Sigmoid colon (tissue), 7 donors: ENCODE data around the gene KIF6. TPM values are rescaled to one million over a fixed set of nuclear protein-coding genes. Genes with fewer than 3 reads are reported as not detected.

Experiments
- DNase-seq: peaks from one replicate; pipeline ENCODE4 v3.0.0-alpha.2; 2019
- H3K27ac ChIP-seq, 4 donors: fragments of 200-600 bp; sonication (generic); one replicate each; pipeline ENCODE4 v1.5.1; 2016 to 2019; ENCODE audit warnings: mild to moderate bottlenecking in 1 of 4
- H3K27me3 ChIP-seq, 3 donors: fragments of 200-600 bp; sonication (generic); one replicate each; pipeline ENCODE4 v1.5.1; 2019; ENCODE audit warnings: mild to moderate bottlenecking in 1 of 3
- H3K36me3 ChIP-seq, 4 donors: fragments of 200-600 bp; sonication (generic); one replicate each; pipeline ENCODE4 v1.5.1; 2016 to 2019
- H3K4me1 ChIP-seq, 4 donors: fragments of 200-600 bp; sonication (generic); one replicate each; pipeline ENCODE4 v1.5.1; 2017 to 2019
- H3K4me3 ChIP-seq, 4 donors: fragments of 200-600 bp; sonication (generic); one replicate each; pipeline ENCODE4 v1.5.1; 2017 to 2019; ENCODE audit warnings: mild to moderate bottlenecking in 2 of 4, moderate library complexity in 1 of 4
- H3K9me3 ChIP-seq, 4 donors: fragments of 200-600 bp in 3 of 4; sonication (generic) in 3 of 4; one replicate each; pipeline versions ENCODE4 v1.5.1 to v1.6.1; 2013 to 2019
- EP300 ChIP-seq, 4 donors: sonication (generic); formaldehyde crosslinking; IDR thresholded peaks; one replicate each; pipeline ENCODE4 v1.6.1; 2017; ENCODE audit warnings: antibody characterized with exemption in 4 of 4
- POLR2A ChIP-seq, 2 donors: fragments of 450-650 bp; IDR thresholded peaks; one replicate each; pipeline ENCODE4 v1.6.1; 2016; ENCODE audit warnings: antibody characterized with exemption in 2 of 2, mild to moderate bottlenecking in 2 of 2, moderate library complexity in 2 of 2
- POLR2AphosphoS5 ChIP-seq, 4 donors: sonication (generic); formaldehyde crosslinking; IDR thresholded peaks; one replicate each; pipeline ENCODE4 v1.6.1; 2017; ENCODE audit warnings: antibody characterized with exemption in 4 of 4
- WGBS, 2 donors: extraction: QIAGEN DNeasy Blood & Tissue Kit; methylation state at CpG; one replicate each; pipeline ENCODE4 v1.1.7; 2013; 5-methylcytosine and 5-hydroxymethylcytosine counted together
- intact Hi-C: fragments of 100-400 bp; cut with DNase I; formaldehyde crosslinking; loops from one replicate; pipeline ENCODE4 v1.15.1; 2023
- polyA plus RNA-seq, 3 donors: library from polyadenylated mRNA; stranded (reverse); fragments of 200-250 nt; gene quantifications; one replicate each; pipeline ENCODE4 v1.2.3, GENCODE V29; 2013
- total RNA-seq, 4 donors: library from RNA; depleted of rRNA; stranded (reverse); fragments of >200 nt; gene quantifications; one replicate each; pipeline ENCODE4 v1.1.0, GENCODE V29; 2016
- TF ChIP-seq, protein P1 (sequence below), 4 experiments: fragments of 450-650 bp in 3 of 4; fragments of 200-600 bp in 1 of 4; IDR thresholded peaks; one replicate each; pipeline ENCODE4 v1.5.1; 2016 to 2019; ENCODE audit warnings: antibody characterized with exemption in 4 of 4, mild to moderate bottlenecking in 3 of 4, moderate library complexity in 2 of 4
- donor health status: healthy with polysubstance abuse.
- donor health status: Bipolar disorder and iron deficiency.
- donor health status: healthy.

Gene KIF6
- total and polyA plus RNA-seq, 7 donors, result under 0.01 to 0.99 (median 0.36) TPM; not detected in 2

DNA sequence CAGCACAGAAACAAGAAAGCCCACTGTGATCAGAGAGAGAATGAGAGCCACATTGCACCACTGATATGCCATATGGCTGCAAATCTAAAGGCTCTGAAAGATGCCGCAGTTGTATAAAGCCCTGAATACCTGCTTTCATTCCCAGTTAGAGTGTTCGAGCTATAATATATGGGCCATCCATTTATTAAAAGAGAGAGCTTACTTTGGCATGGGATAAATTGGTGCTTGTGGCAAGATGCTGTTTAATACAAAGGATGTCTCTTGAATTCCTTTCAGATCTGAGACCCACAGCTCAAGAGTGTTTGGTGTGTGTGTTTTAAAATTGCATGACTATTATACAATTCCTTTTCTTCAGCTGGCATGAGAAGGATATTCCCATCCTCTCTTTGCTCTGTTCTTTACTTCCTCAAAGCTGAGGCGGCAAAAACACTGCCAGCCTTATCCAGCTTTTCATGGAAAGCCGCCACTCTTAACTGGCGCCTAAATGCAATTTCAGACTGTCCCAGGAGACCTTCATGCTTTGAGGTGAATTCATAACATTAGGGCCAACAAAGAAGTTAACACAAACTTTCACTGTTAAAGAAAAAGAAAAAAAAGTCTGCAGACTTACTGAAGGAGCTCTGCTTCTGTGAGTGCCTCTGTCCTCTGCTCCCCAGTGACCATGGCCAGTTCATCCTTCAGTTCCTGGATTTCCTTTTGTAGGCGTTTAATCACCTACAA is 147.6 kb downstream of the KIF6 start:
- H3K27ac ChIP-seq, result no peak overlapping the region
- peaks cover 0 to 6% (median 2%) of the 10 kb centered on the region in 4 donors for H3K4me1 ChIP-seq
- WGBS, 2 donors, result 90 to 93% methylated on average over 6 of the region's 6 CpGs
- H3K4me3 ChIP-seq, result no peak overlapping the region
- intact Hi-C loops, result no loop called here
- TF ChIP-seq POLR2AphosphoS5 (IDR thresholded peaks at IDR 0.05) (no peak), EP300 (IDR thresholded peaks at IDR 0.05) (no peak), POLR2A (IDR thresholded peaks at IDR 0.05) (no peak)
- TF ChIP-seq, protein P1, sequence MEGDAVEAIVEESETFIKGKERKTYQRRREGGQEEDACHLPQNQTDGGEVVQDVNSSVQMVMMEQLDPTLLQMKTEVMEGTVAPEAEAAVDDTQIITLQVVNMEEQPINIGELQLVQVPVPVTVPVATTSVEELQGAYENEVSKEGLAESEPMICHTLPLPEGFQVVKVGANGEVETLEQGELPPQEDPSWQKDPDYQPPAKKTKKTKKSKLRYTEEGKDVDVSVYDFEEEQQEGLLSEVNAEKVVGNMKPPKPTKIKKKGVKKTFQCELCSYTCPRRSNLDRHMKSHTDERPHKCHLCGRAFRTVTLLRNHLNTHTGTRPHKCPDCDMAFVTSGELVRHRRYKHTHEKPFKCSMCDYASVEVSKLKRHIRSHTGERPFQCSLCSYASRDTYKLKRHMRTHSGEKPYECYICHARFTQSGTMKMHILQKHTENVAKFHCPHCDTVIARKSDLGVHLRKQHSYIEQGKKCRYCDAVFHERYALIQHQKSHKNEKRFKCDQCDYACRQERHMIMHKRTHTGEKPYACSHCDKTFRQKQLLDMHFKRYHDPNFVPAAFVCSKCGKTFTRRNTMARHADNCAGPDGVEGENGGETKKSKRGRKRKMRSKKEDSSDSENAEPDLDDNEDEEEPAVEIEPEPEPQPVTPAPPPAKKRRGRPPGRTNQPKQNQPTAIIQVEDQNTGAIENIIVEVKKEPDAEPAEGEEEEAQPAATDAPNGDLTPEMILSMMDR (IDR thresholded peaks at IDR 0.05), result no peak
- H3K27me3 ChIP-seq, result no peaks in the 10 kb centered on the region
- H3K9me3 ChIP-seq, result no peaks in the 10 kb centered on the region
- H3K36me3 ChIP-seq, result no peaks in the 10 kb centered on the region
- no peak for DNase-seq

DNA sequence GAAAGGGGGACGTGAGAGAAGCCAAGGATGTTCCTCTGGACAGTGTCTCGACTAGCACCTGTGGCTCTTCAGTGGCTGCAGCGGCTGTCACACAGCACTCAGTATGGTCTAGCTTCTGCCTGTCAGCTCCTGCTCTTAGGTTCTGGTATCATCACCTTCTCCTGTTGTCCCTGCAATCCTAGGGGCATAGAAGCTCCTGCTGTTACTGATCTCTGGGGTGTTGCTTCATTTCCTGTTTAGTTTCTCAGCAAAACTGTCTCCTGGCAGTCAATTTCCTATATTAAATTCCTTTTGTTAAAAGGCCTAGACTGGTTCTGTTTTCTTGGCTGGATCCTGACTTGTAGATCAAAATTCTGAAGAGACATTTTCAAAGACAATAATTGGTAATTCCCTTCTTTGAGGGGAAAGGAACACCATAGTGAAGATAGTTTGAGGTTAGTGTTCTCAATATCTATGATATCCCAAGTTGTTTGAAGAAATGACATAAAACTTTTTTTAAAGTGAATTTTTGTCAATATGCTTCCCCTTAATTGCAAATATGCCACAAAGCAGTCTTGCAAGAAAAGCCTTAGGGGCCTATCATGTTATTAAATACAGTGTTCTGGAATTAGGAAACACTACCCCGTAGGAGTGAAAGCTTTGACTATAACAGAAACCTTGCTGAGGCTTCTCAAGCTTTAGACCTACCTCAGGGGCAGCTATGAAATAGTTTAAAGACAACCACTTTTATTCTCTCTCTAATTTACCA is 148.5 kb downstream of the KIF6 start:
- intact Hi-C loops, result no loop called here
- Histone ChIP-seq H3K36me3 (no peaks in the 10 kb centered on the region), H3K9me3 (no peaks in the 10 kb centered on the region), H3K4me3 (no peak overlapping the region), H3K27ac (no peak overlapping the region), H3K27me3 (no peaks in the 10 kb centered on the region), H3K4me1 (peaks cover 0 to 6% (median 2%) of the 10 kb centered on the region in 4 donors)
- no peak for DNase-seq
- 87 to 92% methylated on average over 4 of the region's 4 CpGs for WGBS, 2 donors
- no peak for TF ChIP-seq EP300 (IDR thresholded peaks at IDR 0.05)

DNA sequence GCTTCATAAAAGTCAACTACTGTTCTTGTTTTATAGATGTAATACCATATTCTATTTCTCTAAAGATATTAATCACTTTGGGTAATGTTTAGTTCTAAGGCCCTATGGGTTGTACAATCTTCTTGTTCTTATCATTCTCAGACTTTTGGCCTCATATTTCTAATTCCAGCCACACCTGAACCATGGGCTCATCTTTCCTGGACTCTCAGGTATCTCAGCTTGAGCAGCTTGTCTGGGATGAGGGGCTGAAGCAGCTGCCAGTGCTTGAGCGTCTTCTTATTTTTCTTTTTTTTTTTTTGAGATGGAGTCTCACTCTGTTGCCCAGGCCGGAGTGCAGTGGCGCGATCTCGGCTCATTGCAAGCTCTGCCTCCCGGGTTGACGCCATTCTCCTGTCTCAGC is 150.2 kb downstream of the KIF6 start:
- WGBS, 2 donors, result 83 to 90% methylated on average over 7 of the region's 7 CpGs
- Histone ChIP-seq H3K36me3 (no peaks in the 10 kb centered on the region), H3K4me3 (no peak overlapping the region), H3K9me3 (no peaks in the 10 kb centered on the region), H3K27ac (no peak overlapping the region), H3K4me1 (peaks cover 0 to 6% (median 2%) of the 10 kb centered on the region in 4 donors), H3K27me3 (no peaks in the 10 kb centered on the region)
- DNase-seq, result no peak
- intact Hi-C loops, result no loop called here
- no peak for TF ChIP-seq POLR2A (IDR thresholded peaks at IDR 0.05)
- no peak for TF ChIP-seq EP300 (IDR thresholded peaks at IDR 0.05)
- TF ChIP-seq POLR2AphosphoS5 (IDR thresholded peaks at IDR 0.05), result no peak
- TF ChIP-seq, protein P1 (IDR thresholded peaks at IDR 0.05), result no peak

DNA sequence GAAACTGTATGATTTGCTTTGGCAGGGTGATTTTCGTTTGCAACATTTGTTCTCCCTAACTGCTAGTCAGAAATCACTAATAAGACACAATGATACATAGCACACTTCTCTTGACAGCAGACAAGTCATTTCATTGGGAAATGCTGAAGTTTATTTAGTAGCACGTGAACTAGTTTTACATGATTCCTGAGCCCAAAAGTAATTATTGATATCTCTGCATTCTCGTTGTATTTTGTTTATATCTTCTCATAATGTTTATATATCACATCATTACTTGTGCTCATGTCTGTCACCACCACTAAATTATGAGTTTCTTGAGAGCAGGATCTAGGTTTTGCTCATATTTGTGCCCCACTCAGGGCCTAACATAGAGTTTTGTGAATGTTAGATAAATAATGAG is 151.7 kb downstream of the KIF6 start:
- intact Hi-C loops, result no loop called here
- WGBS, 2 donors, result 47 to 66% methylated on average over 3 of the region's 3 CpGs
- TF ChIP-seq EP300 (IDR thresholded peaks at IDR 0.05) (no peak), POLR2A (IDR thresholded peaks at IDR 0.05) (no peak), POLR2AphosphoS5 (IDR thresholded peaks at IDR 0.05) (no peak)
- TF ChIP-seq, protein P1 (IDR thresholded peaks at IDR 0.05), result no peak

DNA sequence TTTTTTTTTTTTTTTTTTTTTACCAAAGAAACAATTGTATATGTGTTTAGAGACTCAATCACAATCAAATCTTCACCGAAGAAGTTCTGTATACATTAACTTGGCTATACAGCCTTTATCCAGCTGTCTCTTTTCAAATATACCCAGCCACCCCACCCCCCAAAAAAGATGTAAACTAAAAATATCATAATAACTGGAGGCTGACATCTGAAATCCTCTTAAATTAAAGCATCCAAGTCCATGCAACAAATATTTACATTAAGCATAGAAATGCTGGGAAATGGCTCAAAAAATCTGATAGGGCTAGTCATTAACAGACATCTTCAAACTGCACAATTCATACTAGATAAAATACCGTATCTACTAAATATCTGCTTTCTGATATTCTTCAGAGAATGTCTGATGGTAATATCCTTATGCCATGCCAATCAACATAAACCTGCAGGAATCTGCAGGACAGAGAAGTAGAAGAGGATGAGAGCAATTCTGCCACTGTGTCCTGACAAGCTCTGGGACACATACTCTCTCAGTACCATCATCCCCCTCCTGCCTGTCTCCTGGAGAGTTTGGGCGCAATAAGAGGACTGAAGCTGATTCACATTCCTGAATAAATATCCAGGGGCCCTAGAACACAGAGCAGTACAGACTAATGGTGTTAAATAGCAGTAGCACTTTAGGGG is 152.4 kb downstream of the KIF6 start:
- Histone ChIP-seq H3K27me3 (no peaks in the 10 kb centered on the region), H3K4me3 (no peak overlapping the region), H3K9me3 (no peaks in the 10 kb centered on the region), H3K36me3 (no peaks in the 10 kb centered on the region), H3K4me1 (peaks cover 0 to 6% (median 2%) of the 10 kb centered on the region in 4 donors), H3K27ac (peak overlapping the region in 1 of 4 donors; percentile 23)
- intact Hi-C loops, result no loop called here
- no peak for DNase-seq
- 66 to 74% methylated on average over 3 of the region's 3 CpGs for WGBS, 2 donors
- TF ChIP-seq POLR2AphosphoS5 (IDR thresholded peaks at IDR 0.05), result no peak
- TF ChIP-seq, protein P1 (IDR thresholded peaks at IDR 0.05), result no peak
- no peak for TF ChIP-seq POLR2A (IDR thresholded peaks at IDR 0.05)

More for the DNA sequence above, 151.7 kb downstream of the KIF6 start:
- H3K27me3 ChIP-seq, result no peaks in the 10 kb centered on the region
- no peaks in the 10 kb centered on the region for H3K9me3 ChIP-seq
- H3K27ac ChIP-seq, result peak overlapping the region in 1 of 4 donors; percentile 23
- no peak overlapping the region for H3K4me3 ChIP-seq
- no peak for DNase-seq
- H3K4me1 ChIP-seq, result peaks cover 0 to 6% (median 2%) of the 10 kb centered on the region in 4 donors
- no peaks in the 10 kb centered on the region for H3K36me3 ChIP-seq
